Upper lobe of left lung (tissue), 4 donors: Measurements from ENCODE around the gene SRGAP3.

Experiments used
- CTCF ChIP-seq, 6 experiments: fragments of 450-650 bp in 4 of 6; fragments of 200-600 bp in 2 of 6; sonication (generic) in 2 of 6; IDR thresholded peaks; one replicate each; pipeline ENCODE4 v1.5.1; 2016 to 2019; ENCODE audit warnings: antibody characterized with exemption in 6 of 6
- POLR2A ChIP-seq, 4 donors: fragments of 450-650 bp; IDR thresholded peaks; one replicate each; pipeline ENCODE4 v1.5.1; 2016 to 2017; ENCODE audit warnings: antibody characterized with exemption in 4 of 4, mild to moderate bottlenecking in 2 of 4
- POLR2AphosphoS5 ChIP-seq, 2 donors: sonication (generic); formaldehyde crosslinking; IDR thresholded peaks; one replicate each; pipeline ENCODE4 v1.5.1; 2017; ENCODE audit warnings: antibody characterized with exemption in 2 of 2

GRCh38 chr3:9078561-9079240 lies 170.7 kb downstream of the SRGAP3 start:
- TF ChIP-seq CTCF (IDR thresholded peaks at IDR 0.05) (no peak), POLR2AphosphoS5 (IDR thresholded peaks at IDR 0.05) (no peak), POLR2A (IDR thresholded peaks at IDR 0.05) (no peak)
